ENCODE measurements around the gene LDB2. TPM values are rescaled to one million over a fixed set of nuclear protein-coding genes. Genes with fewer than 3 reads are reported as not detected.
"Not testable (repeated sequence)": the region's sequence is repeated elsewhere in the genome, so short reads cannot be mapped to it uniquely, and the experiment has no call there.

Gene LDB2
- polyA plus RNA-seq, 2 of the 4 experiments (the other 2 are of a cell fraction), result not detected

- TF ChIP-seq CEBPB (IDR thresholded peaks at IDR 0.05), result no peak
Measured at GRCh38 chr4:16524911-16525554, 373.4 kb downstream of the LDB2 start (continued).

GRCh38 chr4:16524406-16524805 is 374.0 kb downstream of the LDB2 start:
- Histone ChIP-seq H3K4me2 (no peak overlapping the region), H3K4me3 (no peak overlapping the region), H3K4me1 (no peaks in the 10 kb centered on the region), H3K9me3 (no peaks in the 10 kb centered on the region), H3K27ac (no peak overlapping the region)
- POLR2A ChIA-PET, result no interaction called here
- no peak for DNase-seq (ENCODE audit: low read depth in 1 of 2, low spot score in 1 of 2)
- no peak for ATAC-seq
- no peak for FAIRE-seq
- CTCF ChIA-PET, result no interaction called here
- 18% methylated on average over 5 of the region's 5 CpGs for WGBS (ENCODE audit: missing lambda C conversion rate)
- TF ChIP-seq MAFK (IDR thresholded peaks at IDR 0.05; ENCODE audit: partially characterized antibody) (no peak), RNF2 (IDR thresholded peaks at IDR 0.05; ENCODE audit: borderline replicate concordance, low read depth) (no peak), CHD4 (IDR thresholded peaks at IDR 0.05; ENCODE audit: borderline replicate concordance) (no peak), RAD21 (conservative IDR thresholded peaks at IDR 0.05 in 1 of 2, IDR thresholded peaks at IDR 0.05 in 1 of 2) (no peak), ZSCAN20 (CRISPR knock-in tag; IDR thresholded peaks at IDR 0.05) (no peak), NPAS2 (CRISPR knock-in tag; IDR thresholded peaks at IDR 0.05; ENCODE audit: borderline replicate concordance) (no peak), FOSB (CRISPR knock-in tag; IDR thresholded peaks at IDR 0.05) (no peak), ELK1 (IDR thresholded peaks at IDR 0.05; ENCODE audit: low read depth, low read length) (no peak), KDM5A (IDR thresholded peaks at IDR 0.05) (no peak), CBX2 (IDR thresholded peaks at IDR 0.05; ENCODE audit: borderline replicate concordance, low read depth) (no peak), PBX3 (IDR thresholded peaks at IDR 0.05) (no peak), HOXB13 (CRISPR knock-in tag; IDR thresholded peaks at IDR 0.05; ENCODE audit: low read depth) (no peak), TFCP2L1 (CRISPR knock-in tag; IDR thresholded peaks at IDR 0.05) (no peak), RFX5 (IDR thresholded peaks at IDR 0.05) (no peak)

GRCh38 chr4:16523526-16523925 is 374.9 kb downstream of the LDB2 start:
- WGBS (ENCODE audit: missing lambda C conversion rate), result 2% methylated on average over 4 of the region's 6 CpGs
- ATAC-seq; DNase-seq (ENCODE audit: low read depth in 1 of 2, low spot score in 1 of 2); H3K27ac ChIP-seq; CTCF ChIA-PET; H3K4me1 ChIP-seq; H3K9me3 ChIP-seq; H3K4me2 ChIP-seq; POLR2A ChIA-PET; H3K4me3 ChIP-seq; FAIRE-seq: not testable (repeated sequence)

- no peak overlapping the region for H3K4me3 ChIP-seq
- H3K9me3 ChIP-seq, result no peaks in the 10 kb centered on the region
- TF ChIP-seq TP53 (CRISPR knock-in tag; IDR thresholded peaks at IDR 0.05) (no peak), FOXS1 (CRISPR knock-in tag; IDR thresholded peaks at IDR 0.05) (no peak), NPAS2 (CRISPR knock-in tag; IDR thresholded peaks at IDR 0.05; ENCODE audit: borderline replicate concordance) (no peak), MAZ (IDR thresholded peaks at IDR 0.05; ENCODE audit: borderline replicate concordance, low read depth, low read length) (no peak), CBX2 (IDR thresholded peaks at IDR 0.05; ENCODE audit: borderline replicate concordance, low read depth) (no peak)
- no peak for FAIRE-seq
- no peaks in the 10 kb centered on the region for H3K4me1 ChIP-seq
- ChIA-PET CTCF (no interaction called here), POLR2A (no interaction called here)
- no peak for ATAC-seq
- no peak for DNase-seq (ENCODE audit: low read depth in 1 of 2, low spot score in 1 of 2)
- whole genome bisulfite sequencing (ENCODE audit: missing lambda C conversion rate), result no CpG with 5 or more reads among the region's 1 CpG
- no peak overlapping the region for H3K4me2 ChIP-seq
- no peak overlapping the region for H3K27ac ChIP-seq
Measured at GRCh38 chr4:16521156-16521915, 377.1 kb downstream of the LDB2 start.

Measured in A549 (cell line).